Left forelimb (tissue), 1 donor: Measurements from ENCODE around the gene SCO2.
A peak's percentile ranks its signal among the peaks of the same experiment; 100 is the strongest.

ENCODE experiments used
- DNase-seq: peaks from one replicate; pipeline ENCODE4 v3.0.0-alpha.2; 2018; ENCODE audit warnings: low spot score

Gene SCO2

GRCh38 chr22:50518606-50519005, 6.8 kb downstream of the SCO2 start:
- DNase-seq = peak; percentile 67

- no peak for DNase-seq
These were observed 7.7 kb downstream of the SCO2 start for GRCh38 chr22:50517495-50518260.

- DNase-seq = no peak
These were observed 8.5 kb downstream of the SCO2 start for GRCh38 chr22:50516891-50517290.

GRCh38 chr22:50516068-50516467, 9.3 kb downstream of the SCO2 start:
- no peak for DNase-seq

- no peak for DNase-seq
These were observed 12.2 kb downstream of the SCO2 start for GRCh38 chr22:50513175-50513574.

- DNase-seq = no peak
These were observed 16.5 kb downstream of the SCO2 start for GRCh38 chr22:50508897-50509296.

- DNase-seq = no peak
These were observed 17.2 kb downstream of the SCO2 start, which contains the start of gene NCAPH2 for GRCh38 chr22:50507991-50508884. TSS of gene NCAPH2 (plus strand) at chr22:50508224. CDS start at chr22:50508338, 114 bp downstream.

GRCh38 chr22:50507421-50507990, 17.9 kb downstream of the SCO2 start, which contains the start of gene LMF2:
TSS of gene LMF2 (minus strand) at chr22:50507702. CDS start at chr22:50507675, 27 bp downstream.
- peak; percentile 100 for DNase-seq

GRCh38 chr22:50506611-50507420, 18.6 kb downstream of the SCO2 start:
- DNase-seq = no peak

- DNase-seq = no peak
These were observed 19.4 kb downstream of the SCO2 start for GRCh38 chr22:50505776-50506610.

GRCh38 chr22:50505276-50505775, 20.1 kb downstream of the SCO2 start:
- DNase-seq = no peak

GRCh38 chr22:50504369-50505211, 20.8 kb downstream of the SCO2 start:
- no peak for DNase-seq

- no peak for DNase-seq
These were observed 21.8 kb downstream of the SCO2 start for GRCh38 chr22:50503475-50504145.

- DNase-seq = no peak
These were observed 22.5 kb downstream of the SCO2 start for GRCh38 chr22:50502628-50503474.

- no peak for DNase-seq
These were observed 23.3 kb downstream of the SCO2 start for GRCh38 chr22:50502096-50502495.

- DNase-seq = no peak
These were observed 24.9 kb downstream of the SCO2 start for GRCh38 chr22:50500452-50500851.

GRCh38 chr22:50498322-50498890, 27.0 kb downstream of the SCO2 start:
- no peak for DNase-seq

- no peak for DNase-seq
These were observed 28.3 kb downstream of the SCO2 start for GRCh38 chr22:50497093-50497492.
